Activated gamma-delta T cell (primary cell): ENCODE results near the gene MRGPRG.

Experiments
- DNase-seq: peaks from one replicate; lab custom pipeline; 2025; lab: John Stamatoyannopoulos, UW

The MRGPRG gene

DNA sequence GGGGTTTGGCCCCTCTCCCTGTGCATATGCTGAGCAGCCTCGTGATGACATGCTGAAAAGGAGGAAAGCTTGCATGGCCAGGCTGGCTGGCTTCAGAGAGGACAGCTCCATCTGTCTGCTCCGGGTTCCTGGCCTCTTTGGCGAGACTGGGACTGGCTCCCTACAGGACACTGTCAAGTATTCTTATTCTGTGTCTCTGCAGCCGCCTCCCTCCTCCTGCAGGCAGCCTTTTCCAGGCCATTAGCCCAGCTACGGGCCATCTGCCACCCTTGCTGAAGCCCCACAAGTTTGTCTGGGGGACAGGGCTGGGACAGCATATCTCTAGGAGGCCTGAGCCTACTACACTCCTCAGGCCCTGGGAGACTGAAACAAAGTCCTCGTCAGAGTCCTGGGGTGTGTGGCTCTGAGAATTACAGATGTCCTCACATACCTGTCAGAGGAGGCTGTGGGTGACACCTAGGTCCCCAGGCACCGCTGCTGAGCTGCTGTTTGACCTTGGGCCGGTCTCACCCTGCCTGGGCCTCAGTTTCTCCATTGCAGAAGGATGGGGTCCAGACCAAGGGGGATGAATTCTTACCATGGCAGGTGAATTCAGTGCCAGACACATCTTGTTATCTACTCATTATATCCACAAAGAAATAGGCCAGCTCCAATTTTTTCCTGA, 11.0 kb downstream of the MRGPRG start:
- no peak for DNase-seq

DNA sequence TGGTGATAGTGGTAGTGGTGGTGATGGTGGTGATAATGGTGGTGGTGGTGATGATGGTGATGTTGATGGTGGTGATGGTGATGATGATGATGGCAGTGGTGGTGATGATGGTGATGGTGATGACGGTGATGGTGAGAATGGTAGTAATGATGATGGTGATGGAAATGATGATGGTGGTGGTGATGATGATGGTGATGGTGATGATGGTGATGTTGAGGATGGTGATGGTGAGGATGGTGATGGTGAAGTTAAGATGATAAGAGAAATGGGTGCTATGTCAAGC, 11.8 kb downstream of the MRGPRG start:
- DNase-seq, result no peak

DNA sequence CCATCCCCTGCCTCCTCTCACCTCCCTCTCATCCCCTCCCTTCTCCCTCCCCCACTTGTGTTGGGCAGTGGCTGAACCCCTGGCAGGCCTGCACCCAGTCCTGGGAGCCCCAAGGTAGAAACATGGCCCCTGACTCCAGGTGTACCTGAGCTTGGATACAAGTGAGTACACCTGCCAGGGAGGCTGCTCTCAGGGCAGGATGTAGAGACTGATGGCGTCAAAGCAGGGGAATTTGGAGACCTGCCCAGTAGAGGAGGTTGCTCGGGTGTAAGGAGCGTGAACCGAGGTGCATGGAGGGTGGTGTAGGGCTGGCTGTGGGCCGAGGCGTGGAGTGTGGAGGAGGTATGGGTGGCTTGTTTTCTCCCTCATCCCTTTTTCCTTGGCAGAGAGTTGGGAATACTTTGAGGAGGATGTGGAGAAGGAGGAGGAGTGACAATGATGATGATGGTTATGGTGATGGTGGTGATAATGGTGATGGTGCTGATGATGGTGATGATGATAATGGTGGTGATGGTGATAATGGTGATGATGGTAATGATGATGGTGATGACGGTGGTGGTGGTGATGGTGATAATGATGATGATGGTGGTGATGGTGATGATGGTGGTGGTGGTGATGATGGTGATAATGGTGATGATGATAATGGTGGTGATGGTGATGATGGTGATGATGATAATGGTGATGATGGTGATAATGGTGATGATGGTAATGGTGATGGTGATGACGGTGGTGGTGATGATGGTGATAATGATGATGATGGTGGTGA, 12.3 kb downstream of the MRGPRG start:
- no peak for DNase-seq

DNA sequence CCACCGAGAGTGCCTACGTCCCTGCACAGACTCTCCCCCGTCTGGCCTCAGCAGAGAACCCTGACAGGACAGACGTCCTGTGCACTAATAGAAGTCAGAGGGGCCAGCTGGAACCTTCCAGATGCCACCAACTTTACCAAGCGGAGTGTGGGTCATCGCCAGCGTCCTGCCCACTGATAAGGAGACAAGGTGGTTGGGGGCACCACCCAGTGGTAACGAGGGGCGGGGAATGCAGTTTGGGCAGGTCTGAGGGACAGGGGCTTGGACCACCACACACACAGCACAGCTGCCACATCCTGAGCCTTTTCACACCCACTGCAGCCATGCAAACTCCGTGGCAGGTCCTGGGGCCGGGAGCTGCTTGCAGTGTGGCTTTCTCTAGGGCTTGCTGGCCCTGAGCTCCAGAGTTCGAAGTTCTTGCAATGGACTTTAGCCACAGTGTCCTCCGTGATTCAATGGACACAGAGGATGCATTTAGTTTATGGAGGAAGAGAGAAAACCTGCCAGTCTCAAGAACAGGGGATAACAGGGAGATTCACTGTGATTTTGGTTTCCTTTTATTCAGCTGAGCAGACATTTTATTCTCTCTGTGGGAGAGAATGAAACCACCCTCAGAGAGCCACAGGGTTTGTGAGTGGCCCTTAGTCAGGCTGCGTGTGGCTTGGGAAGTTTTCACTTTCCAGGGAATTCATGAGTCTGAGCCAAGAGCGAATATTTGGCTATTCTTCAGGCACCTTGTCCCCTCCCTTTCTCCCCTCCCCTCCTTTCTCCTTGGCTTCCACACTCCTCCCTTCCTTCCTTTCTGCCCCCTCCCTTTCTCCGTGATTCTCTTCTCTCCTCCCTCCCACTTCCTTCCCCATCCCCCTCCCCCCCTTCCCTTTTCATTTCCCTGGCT, 13.1 kb downstream of the MRGPRG start:
- DNase-seq, result no peak

DNA sequence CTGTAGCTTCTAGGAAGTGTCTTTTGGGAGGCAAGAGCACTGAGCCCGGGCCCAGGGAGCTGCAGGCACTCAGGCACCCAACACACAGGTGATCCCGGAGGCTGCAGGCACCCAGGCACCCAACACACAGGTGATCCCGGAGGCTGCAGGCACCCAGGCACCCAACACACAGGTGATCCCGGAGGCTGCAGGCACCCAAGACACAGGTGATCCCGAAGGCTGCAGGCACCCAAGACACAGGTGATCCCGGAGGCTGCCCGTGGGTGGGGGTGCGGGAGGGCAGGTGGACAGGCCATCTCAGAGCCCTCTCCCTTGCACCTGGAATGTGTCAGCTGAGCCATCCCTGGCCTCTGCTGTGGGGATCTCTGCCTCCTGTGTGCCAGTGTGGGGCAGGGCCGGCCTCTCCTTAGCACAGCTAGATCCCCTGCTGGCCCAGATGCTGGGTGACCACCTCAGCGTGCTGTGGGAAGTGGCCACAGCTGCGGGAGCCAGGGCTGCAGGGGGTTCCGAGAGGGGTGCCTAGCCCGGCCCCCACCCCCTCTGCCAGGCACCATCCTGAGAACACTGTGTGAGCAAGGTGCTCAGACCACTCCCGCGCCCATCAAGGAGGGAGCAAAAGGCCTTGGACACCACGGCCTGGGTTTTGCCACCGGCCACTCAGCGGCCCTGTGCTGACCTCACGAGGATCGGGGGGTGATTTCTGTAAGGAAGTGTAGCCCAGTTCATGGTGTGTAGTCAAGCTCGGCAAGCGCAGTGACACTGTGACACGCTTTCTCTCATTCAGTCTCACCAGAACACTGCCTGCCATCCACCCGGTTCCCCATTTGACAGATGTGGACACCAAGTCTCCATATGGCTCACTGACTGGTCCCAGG, 14.2 kb downstream of the MRGPRG start:
- no peak for DNase-seq

DNA sequence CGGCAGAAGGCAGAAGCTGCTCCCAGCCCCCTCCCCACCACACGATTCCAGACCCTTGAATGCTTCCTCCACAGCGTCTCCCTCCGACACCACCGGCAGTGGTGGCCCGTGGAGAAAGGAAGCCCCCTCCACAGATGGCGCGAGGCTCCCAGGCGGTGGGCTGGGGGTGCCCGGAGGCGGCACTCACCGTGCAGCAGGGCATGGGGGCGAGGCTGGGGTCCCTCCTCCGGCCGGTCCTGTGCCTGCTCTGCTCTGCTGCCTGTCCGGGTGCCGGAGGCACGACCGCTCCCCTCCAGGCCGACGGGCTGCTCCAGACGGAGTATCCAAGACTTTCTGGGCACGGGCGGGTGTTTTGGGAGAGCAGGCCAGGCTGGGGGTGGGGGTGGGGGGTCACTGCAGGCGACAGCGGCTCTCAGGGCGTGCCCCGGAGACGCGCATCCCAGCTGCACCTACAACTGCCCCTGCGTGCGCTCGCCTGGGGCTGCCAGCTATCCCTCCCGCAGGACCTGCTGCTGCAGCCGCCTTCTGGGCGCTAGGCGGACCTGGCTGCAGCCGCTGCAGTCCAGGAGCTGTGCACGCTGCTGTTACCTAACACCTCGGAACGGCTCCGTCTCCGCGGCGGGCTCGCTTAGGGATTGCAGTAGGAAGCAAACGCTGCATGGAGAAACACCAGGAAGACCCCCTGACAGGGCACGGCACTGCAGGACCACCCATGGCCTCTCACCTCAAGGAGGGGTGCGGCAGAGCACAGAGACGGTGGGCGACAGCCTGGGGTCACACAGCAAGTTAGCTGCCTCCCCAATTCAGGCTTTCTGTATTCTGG, 15.2 kb downstream of the MRGPRG start:
- no peak for DNase-seq

DNA sequence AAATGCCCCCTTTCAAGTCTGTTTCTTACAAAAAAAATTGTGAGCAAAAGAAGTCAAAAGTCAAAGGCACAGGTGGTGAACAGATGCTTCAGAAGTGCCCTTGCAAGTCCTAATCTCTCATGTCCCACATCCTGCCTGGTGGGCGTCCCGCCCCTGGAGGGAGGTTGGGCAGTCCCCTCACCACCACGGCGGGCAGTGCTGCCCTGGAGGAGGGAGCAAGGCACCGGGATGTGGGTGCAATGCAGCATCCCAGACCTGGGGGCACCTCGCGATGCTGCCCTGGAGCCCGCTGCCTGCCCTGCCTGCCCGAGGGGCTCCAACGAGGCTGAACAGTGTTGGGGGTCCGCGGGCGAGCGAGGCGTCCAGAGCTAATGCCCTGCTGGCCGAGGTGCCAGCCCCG, 15.9 kb downstream of the MRGPRG start:
- no peak for DNase-seq

DNA sequence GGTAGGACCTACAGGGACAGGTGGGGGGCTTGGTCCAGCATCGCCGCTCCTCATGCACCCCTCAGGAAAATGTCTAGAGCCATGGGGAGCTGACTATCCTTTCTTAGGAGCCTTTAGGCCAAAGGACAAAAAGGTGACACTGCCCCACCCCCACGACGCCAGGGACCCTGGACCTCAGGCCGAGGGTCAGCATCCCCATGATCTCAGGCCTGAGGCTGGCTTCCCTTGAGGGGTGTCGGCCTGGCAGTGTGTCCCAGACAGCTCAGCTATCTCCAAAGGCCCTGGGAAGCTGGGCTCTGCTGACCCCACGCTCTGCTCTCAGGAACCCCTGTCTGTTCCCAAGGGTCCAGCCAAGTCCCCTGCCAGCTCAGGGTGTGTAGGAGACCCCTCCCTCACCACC, 16.3 kb downstream of the MRGPRG start:
- no peak for DNase-seq

DNA sequence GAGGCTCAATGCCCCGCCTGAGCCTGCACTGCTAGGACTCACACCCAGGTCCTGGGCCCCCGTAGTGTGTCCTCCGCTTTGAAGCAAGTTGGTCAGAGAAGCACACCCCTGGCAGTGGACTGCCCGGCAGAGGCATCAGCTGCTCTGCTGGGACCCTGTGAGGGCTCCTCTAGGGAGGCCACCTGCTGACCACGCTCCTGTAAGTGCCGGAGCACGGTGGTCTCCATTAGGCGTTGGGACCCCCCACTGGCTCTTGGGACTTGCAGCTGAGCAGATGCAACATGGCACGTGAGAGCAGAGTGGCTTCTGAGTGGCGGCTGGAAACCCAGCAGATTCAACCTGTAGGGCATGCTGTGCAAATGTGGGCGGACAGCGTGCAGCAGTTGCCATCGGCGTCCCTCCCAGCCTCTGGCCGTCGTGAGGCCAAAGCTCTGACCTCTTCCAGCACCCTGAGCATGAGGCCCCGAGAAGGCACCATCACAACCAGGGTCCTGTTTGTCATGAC, 16.9 kb downstream of the MRGPRG start:
- DNase-seq, result no peak

DNA sequence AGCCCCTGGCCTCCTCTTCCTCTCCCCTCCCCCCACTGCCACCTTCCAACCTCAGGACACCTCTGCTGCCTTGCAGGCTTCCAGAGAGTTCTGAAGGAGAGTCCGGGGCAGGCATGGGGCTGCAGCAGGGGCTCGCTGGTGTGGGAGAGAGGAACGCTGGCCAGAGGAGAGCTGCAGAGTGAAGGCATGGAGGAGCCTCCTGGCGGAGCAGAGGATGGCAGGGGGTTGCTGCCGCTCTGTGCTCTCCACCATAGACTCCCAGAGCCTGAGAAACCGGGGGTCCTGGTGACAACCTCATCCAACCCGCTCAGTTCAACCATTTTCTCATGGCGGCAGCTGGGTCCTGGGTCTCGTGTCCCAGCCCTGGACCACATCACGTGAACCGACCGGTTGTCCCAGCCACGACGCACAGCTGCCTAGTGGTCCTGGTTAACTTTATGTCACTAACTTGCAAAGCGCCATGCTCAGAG, 17.5 kb downstream of the MRGPRG start:
- DNase-seq, result no peak

DNA sequence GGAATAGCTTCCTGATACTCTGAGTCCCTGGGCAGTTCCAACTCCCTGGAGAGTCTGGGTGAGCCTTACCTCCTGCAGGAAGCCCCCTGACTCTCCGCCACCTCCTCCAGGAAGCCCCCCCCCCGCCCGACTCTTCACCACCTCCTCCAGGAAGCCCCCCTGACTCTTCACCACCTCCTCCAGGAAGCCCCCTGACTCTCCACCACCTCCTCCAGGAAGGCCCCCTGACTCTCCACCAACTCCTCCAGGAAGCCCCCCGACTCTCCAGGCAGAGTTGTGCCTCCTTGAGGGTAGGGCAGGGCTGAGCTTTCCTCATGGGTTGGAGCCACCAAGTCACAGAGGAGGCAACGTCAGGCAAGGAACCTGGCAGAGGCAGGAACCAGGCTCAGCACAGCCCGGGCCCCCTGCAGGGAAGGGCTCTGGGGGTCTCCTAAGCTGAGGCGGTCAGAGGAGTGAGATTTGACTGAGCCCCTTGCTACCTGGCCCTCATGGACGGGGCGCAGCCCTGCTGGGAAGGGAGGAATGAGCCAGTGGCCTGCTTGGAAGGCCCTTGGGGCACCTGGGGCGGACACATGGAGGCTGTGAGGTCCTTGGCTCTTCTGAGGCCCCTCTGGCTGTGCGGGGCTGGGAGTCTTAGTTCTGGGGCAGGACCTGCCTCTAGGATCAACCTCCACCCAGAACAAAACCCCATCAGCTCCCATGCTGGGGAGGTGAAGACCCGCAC, 18.1 kb downstream of the MRGPRG start:
- DNase-seq, result no peak

DNA sequence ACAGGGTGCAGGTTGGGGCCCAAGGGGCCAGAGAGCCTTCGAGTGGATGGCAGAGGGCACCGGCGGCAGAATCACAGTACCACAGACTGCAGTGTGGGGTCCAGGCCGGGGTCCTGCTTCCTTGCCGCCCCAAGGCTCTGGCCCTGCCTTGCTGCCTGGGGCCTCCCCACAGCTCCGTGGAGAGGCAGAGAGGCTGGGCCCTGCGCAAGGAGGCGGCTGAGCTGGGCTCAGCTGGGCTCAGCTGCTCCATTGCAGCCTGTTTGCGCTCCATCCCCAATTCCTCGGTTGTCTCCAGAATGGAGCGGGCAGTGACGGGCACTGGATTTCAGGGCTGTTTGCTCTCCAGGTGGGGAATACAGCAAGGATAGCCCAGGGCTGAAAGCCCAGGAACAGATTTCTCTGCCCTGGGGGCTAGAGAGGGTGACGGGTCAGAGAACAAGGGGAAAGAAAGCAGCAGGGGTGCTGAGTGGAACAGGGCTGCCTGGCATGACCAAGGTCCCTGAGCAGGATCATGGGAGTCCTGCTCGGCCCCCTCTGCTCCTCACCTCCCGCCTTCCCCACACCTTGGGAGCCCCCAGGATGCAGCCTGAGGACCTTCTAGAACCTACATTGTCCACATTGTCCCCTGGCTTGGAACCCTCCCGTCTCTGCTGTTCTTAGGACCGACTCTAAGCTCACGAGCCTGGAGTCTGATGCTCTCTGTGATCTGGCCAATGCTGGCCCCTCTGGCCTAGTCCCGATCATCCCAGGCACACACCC, 18.9 kb downstream of the MRGPRG start:
- DNase-seq, result no peak

DNA sequence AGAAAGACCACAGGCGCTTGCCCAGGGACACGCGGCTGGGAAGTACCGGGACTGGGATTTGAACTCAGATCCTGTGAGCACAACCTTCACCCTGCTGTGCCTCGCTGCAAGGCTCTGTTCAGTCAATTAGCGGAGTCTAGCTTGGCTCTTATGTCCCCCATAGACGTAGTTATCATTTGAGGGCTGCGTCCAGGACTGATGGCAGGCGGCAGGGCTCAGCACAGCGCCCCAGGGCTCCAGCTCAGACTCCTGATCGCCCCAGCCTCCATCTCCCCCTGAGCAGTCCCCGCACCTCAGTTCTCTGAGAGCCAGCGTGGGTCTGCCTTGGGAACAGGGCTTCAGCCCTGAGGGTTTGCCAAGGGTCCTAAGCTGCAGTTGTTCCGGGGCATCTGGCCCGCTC, 19.8 kb downstream of the MRGPRG start:
- no peak for DNase-seq

DNA sequence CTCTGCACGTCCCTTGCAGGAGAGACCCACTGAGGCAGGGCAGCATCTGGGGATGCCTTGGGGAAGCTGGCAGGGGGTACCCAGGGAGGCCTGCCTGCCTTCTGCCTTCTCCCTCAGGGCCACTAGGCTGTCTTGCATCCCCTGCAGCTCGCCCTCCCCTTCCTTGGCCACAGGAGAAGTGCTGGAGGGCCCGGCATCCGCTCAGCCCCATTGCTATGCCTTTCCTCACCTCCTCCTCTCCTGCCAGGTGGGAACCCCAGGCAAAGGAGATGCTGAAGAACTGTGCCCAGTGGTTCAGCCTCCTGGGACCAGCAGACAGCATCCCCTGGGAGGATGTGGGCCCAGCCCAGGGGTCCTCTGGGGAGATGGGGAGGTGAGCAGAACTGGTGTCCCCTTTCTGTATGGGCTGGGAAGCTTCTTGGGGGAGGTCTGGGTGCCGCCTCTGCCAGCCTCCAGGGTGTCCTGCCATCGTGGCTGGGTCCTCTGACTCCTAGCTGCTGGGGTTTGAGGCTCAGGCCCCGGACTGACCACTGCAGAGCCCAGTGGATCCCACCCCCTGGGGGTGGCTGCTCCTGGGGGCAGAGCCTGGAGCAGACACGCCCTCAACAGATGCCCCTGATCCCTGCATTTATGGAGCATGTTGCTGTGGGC, 20.6 kb downstream of the MRGPRG start:
- no peak for DNase-seq

DNA sequence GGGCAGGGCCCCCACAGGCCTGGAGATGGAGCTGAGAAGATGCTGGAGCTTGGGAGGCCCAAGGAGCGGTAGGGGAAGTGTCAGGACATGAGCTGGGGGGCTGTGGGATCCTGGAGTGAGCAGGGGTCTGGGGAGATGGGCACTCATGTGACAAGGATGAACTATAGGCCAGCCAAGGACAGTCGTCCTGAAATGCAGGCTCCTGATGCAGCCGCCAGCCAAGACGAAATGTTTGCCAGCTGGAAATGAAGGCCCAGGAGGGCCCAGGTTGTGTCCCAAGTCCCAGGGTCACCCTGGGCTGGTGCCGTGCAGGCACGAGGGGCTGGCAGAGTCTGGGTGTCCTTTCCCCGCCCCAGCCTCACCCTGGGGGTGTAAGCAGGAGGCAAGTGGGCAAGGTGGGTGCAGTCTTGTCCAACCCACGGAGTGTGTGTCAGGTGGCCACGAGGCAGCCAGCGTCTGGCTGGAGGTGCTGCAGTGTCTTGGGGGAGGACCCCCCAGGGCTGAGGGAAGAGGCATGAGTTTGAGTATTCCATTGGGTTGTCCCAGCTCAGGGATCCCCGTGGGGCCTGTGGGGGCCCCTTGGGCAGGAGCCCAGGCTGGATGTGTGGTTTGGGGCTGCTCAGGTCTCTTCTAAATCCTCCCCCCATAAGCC, 21.4 kb downstream of the MRGPRG start:
- DNase-seq, result no peak

DNA sequence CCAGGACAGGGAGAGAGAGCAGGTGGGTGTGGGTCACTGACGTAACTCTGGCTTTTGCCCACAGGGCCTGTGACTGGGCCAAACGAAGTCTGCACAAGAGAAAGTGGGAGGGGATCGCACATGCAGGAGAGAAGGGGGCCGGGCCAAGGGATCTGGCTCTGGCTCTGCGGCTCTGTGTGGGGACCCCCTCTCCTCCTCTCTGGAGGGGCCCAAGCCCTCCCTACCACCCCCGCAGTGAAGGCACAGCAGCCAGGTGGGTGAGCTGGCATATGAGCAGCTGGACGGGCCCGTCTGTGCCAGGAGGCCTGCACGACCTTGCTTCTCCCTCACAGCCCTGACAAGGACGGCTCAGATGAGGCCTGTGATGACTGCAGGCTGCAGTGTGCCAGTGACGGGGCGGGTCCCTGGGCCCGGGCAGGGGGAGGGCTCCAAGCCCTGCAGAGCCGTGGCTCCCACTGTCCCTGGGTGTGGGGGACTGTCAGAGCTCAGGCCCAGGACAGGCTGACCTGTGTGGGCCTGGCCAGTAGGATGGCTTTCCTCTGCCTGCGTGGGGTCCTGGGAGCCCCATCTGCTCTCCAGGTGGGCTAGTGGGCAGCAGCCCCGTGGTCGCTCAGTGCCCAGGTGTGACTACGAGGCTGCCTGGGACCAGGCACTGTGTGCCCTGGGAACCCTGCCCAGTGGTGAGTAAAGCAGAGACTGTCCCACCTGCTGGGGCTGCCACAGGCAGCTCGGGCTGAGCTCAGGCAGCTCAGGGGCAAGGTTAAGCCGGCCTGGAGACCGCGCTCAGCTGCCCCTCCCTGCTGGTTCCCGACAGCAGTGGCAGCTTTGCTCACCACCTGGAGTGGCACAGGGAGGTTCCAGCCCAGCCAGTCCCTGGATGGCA, 22.2 kb downstream of the MRGPRG start:
- no peak for DNase-seq
